Stimulated activated CD8-positive, alpha-beta memory T cell treated with anti-CD3 and anti-CD28 coated beads, Interleukin-7, amount 100 ng/mL, for 24 hours (primary cell): ENCODE results near the gene COPG2.
"Not testable (repeated sequence)": the region's sequence is repeated elsewhere in the genome, so short reads cannot be mapped to it uniquely, and the experiment has no call there.

Experiments
- DNase-seq: peaks from one replicate; pipeline ENCODE4 v3.0.0-alpha.2; 2020; ENCODE audit warnings: low read depth

COPG2 gene

GRCh38 chr7:130649004-130649790, 19.4 kb downstream of the COPG2 start:
- no peak for DNase-seq

DNA sequence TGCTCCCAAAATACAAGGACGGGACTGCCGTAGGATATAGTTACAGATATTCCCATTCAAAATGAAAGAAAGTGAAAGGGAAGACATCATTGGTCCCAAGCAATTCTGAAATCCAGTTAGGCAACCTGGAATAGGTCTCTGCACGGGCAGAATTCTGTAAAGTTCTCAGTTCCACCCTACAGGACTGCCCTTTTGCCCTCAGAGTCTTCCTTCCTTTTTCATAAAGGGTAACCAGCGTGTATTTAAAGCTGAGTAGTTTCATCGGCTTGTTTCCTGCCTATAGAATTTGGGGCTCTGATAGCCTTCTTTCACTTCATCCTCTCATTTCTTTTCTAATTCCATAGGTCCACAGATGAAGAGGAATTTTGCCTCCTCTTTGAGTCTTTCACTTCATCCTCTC, 20.0 kb downstream of the COPG2 start:
- no peak for DNase-seq

DNA sequence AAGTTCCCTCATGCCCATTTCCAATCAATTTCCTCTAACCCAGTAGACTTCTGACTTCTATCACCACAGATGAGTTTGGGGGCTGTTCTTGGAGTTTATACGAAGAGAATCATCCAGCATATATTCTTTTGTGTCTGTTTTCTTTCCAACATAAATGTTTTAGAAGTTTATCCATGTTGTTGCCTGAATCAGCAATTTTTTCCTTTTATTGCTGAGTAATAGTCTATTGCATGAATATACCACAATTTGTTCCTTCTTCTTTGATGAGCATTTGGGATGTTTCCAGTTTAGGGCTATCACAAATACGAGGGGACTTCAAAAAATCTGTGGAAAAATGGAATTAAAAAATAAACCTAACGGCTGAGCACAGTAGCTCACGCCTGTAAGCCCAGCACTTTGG, 26.2 kb downstream of the COPG2 start:
- no peak for DNase-seq

- DNase-seq = no peak
These were observed 27.1 kb downstream of the COPG2 start for GRCh38 chr7:130641497-130641896.

- no peak for DNase-seq
These were observed 27.5 kb downstream of the COPG2 start for GRCh38 chr7:130641040-130641439.

DNA sequence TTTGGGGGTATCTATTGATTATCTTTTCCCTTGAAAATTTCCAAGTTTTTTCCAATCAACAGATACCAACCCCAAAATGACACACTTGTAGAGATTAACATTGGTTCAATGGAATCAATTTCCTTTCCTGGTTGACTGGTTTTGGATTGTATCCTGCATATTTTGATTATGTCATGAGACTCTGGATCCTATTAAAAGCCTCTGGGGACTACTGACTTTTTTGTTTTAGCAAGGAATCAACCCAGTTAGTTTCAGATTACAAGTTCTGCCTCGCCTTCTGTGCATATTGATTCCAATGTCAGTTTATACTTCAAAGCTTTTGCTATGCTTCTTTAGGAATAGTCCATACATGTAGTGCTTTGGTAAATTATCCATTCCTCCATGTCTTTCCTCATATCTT, 29.2 kb downstream of the COPG2 start:
- DNase-seq = no peak

DNA sequence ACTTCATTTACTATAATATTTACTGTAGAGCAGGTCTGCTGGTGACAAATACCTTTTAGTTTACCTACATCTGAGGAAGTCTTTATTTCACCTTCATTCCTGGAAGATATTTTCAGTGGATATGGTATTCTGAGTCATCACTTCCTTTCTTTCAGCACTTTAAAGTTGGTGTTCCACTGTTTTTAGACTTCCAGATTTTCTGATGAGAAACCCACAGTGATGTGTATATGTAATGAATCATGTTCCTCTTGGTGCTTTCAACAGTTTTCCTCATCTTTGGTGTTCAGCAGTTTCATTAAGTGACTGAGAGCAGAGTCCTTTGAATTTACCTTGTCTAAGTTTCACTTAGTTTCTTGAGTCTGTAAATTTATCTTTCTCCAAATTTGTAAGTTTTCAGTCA, 36.4 kb downstream of the COPG2 start:
- no peak for DNase-seq

GRCh38 chr7:130628901-130629300, 39.6 kb downstream of the COPG2 start:
- no peak for DNase-seq

GRCh38 chr7:130627775-130628174, 40.8 kb downstream of the COPG2 start:
- DNase-seq = no peak

- no peak for DNase-seq
These were observed 45.7 kb downstream of the COPG2 start for GRCh38 chr7:130622866-130623265.

DNA sequence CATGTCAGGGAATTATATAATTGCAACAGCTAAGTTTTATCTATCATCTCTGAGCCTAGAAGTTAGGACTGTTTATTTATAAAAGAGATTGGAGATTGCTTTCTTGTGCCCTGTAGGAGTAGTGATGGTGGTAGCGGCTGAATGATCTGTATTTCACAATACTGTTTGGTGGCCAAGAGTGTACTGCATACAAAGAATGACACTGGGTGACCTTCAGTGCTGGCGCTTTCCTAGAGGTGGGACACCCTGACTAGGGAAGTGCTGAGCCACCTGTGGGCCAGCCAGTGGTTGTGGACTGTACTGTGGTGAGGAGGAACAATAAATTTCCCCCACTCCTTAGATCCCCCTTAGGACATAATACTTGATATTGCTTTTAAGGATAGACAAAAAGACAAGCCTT, 53.0 kb downstream of the COPG2 start:
- DNase-seq = no peak

DNA sequence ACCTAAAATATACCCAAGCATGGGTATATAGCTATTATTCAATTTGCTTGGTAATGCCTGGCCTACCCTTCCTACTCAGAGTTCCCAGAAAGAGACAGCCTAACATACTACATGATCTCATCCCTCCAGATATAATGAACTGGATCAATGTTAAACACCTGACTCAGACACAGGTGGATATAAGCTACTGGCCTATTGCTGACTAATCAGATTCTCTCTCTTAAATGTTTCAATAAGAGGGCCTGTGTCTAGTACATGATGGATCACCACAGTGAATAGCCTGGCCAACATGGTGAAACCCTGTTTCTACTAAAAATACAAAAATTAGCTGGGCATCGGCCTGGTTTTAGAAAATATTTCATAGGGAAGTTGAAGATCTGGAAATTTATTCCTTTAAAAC, 54.1 kb downstream of the COPG2 start:
- DNase-seq = no peak

DNA sequence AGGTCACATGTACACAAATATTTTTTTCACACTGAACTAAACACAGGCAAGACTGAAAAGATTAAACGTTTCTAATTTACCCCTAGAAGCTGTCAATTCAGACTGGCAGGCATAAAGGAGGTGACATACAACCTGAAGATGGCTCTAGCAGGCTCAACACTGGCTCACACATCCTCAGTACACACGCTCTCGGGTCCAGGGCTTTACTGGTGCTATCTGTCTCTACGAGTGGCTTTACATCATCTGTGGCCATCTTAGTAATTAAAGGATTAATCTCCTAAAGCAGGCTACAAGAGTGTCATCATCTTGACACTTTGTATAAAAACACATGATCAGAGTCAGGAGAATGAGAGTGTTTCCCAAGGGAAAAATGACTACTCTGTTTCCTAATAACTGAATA, 57.3 kb downstream of the COPG2 start:
- DNase-seq = no peak

- not testable (repeated sequence) for DNase-seq
These were observed 61.5 kb downstream of the COPG2 start for GRCh38 chr7:130607066-130607465.

DNA sequence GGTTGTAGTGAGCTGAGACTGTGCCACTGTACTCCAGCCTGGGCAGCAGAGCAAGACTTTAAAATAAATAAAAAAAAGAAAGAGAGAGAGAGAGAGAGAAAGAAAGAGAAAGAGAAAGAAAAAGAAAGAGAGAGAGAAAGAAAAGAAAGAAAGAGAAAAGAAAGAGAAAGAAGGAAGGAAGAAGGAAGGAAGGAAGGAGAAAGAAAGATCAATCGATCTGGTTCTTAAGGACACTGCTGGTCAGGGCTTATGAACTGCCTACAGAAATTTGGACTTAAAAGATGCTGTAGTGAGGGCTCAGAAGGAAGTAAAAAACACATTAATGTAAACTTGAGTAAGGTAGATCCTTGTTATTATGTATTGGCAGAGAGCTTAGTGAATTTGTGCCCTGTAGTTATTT, 62.4 kb downstream of the COPG2 start:
- DNase-seq = no peak

DNA sequence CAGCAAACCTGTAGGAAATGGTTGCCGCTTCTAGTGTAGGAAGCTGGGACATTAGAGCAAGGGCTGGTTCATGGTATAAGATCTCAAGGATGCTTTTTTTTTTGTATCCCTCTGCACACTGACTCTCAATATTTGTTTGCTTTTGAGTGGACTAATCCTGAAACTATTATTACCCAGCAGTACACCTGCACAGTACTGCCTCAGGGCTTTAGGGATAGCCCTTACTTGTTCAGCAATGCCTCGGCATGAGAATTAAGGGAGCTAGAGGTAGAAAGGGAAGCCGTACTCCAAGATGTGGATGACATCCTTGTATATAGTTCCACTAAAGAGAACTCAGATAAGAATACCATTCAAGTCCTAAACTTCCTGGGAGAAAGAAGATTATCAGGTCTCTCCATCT, 70.5 kb downstream of the COPG2 start:
- no peak for DNase-seq

GRCh38 chr7:130595986-130596385, 72.6 kb downstream of the COPG2 start:
- no peak for DNase-seq

DNA sequence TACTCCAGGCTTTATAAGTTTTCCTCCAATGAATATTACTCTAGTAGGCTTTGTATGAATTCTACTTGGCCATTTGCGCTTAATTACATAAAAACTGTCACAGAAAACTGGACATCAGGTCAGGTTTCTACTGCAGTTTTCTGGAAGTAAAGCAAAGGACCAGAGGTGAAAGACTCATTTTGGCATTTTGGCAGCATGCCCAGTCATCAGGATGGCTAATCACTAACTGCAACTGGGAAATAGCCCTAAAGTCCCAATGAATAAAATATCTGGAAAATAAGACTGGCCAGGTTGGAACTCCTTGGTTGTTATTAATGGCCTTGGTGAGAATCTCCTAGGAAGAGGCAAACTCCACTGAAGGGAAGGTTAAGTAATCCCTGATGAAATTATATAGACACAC, 75.5 kb downstream of the COPG2 start:
- DNase-seq = no peak

- not testable (repeated sequence) for DNase-seq
These were observed 77.1 kb downstream of the COPG2 start for GRCh38 chr7:130591464-130591863.

DNA sequence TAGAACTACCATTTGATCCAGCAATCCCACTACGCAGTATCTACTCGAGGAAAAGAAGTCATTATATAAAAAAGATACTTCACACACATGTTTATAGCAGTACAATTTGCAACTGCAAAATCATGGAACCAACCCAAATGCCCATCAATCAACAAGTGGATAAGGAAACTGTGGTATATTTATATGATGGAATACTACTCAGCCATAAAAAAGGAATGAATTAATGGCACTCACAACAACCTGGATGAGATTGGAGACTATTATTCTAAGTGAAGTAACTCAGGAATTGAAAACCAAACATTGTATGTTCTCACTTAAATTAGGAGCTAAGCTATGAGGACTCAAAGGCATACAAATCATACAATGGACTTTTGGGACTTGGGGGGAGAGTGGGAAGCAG, 82.6 kb downstream of the COPG2 start:
- not testable (repeated sequence) for DNase-seq

GRCh38 chr7:130575110-130575509, 93.4 kb downstream of the COPG2 start:
- DNase-seq = not testable (repeated sequence)

DNA sequence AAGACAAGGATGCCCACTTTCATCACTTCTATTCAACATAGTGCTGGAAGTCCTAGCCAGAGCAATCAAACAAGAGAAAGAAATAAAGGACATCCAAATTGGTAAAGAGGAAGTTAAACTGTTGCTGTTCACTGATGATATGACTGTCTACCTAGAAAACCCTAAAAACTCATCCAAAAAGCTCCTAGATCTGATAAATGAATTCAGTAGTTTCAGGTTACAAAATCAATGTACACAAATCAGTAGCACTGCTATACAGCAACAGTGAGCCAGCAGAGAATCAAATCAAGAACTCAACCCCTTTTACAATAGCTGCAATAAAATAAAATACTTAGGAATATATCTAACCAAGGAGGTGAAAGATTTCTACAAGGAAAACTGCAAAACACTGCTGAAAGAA, 98.4 kb downstream of the COPG2 start:
- DNase-seq = not testable (repeated sequence)

DNA sequence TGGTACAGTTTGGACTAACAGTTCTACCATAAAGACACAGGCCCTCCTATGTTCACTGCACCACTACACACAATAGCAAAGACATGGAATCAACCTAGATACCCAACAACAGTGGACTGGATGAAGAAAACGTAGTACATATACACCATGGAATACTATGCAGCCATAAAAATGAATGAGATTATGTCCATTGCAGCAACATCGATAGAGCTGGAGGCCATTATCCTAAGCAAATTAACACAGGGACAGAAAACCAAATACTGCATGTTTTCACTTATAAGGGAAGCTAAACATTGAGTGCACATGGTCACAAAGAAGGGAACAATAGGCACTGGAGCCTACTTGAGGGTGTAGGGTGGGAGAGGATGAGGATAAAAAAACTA, 101.7 kb downstream of the COPG2 start:
- no peak for DNase-seq

GRCh38 chr7:130566168-130566897, 102.2 kb downstream of the COPG2 start:
- DNase-seq = no peak
